ENCODE measurements around the gene ZNF468.
"Not testable (repeated sequence)": the region's sequence is repeated elsewhere in the genome, so short reads cannot be mapped to it uniquely, and the experiment has no call there.

The ZNF468 gene

DNA sequence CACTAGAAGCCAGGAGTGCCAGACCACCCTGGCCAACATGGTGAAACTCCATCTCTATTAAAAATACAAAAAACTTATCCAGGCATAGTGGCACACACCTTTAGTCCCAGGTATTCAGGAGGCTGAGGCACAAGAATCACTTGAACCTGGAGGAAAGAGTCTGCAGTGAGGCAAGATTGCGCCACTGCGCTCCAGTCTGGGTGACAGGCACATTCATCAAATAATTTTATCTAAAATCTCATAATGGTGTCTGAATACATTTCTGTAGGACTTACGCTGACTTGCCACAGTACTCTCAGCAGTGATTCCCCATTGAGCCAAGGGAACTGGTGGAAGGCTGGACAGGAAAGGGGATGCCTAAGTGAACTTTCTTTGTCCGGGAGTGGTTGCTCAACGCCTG, 31.7 kb downstream of the ZNF468 start:
- DNase-seq = no peak

GRCh38 chr19:52823676-52824075, 33.7 kb downstream of the ZNF468 start:
- DNase-seq = peak in 2 of 14 donors; percentile 1 to 90

GRCh38 chr19:52821204-52821960, 36.0 kb downstream of the ZNF468 start, which contains the start of gene ZNF28:
TSS of gene ZNF28 (minus strand) at chr19:52821633. CDS start at chr19:52817958, 3,675 bp downstream.
- DNase-seq = peak in 12 of 14 donors; percentile 2 to 78 (median 30)

- DNase-seq = peak in 4 of 14 donors; percentile 1 to 48 (median 17)
Measured at GRCh38 chr19:52820472-52821203, 36.8 kb downstream of the ZNF468 start.

DNA sequence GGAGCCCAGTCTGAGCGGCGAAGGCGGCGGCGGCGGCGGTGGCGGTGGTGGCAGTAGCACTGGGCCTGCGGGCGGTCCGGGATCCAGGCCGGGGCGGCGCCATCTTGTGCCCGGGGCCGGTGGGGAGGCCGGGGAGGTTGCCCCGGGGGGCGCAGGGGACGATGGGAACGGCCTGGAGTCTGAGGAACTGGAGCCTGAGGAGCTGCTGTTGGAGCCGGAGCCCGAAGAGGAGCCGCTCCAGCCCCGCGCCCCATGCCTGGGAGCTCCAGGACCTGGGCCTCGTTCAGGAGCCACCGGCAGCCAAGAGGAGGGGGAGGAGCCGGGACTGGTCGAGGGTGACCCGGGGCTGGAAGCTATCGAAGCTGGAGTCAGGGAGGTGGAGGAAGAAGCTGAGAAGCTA, 47.6 kb downstream of the ZNF468 start:
- DNase-seq = no peak

DNA sequence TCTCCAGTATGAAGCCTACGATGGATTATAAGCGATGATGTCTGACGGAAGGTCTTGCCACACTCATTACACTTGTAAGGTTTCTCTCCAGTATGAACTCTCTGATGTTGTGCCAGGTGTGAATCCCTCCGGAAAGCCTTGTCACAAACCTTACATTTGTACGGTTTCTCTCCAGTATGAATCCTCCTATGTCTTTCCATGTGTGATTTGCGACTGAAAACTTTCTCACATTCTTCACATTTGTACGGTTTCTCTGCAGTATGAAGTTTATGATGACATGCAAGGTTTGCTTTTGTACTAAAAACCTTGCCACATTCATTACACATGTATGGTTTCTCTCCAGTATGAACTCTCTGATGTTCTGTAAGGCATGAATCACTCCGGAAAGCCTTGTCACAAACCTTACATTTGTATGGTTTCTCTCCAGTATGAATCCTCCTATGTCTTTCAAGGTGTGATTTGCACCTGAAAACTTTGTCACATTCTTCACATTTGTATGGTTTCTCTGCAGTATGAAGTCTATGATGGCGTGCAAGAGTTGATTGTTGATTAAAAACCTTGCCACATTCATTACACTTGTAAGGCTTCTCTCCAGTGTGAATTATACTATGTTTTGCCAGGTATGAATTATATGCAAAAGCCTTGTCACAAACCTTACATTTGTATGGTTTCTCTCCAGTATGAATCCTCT, 57.3 kb downstream of the ZNF468 start:
- not testable (repeated sequence) for DNase-seq

- no peak for DNase-seq
Measured at GRCh38 chr19:52789440-52789839, 68.0 kb downstream of the ZNF468 start.

All from C1 segment of cervical spinal cord (tissue), 14 donors.